Right lobe of liver (tissue), 6 donors: Measurements from ENCODE around the gene MAPK12. TPM values are rescaled to one million over a fixed set of nuclear protein-coding genes. Genes with fewer than 3 reads are reported as not detected.
A peak's percentile ranks its signal among the peaks of the same experiment; 100 is the strongest.

Experiments
- ATAC-seq, 4 donors: fragments of 200-7000 bp; cut with Tn5 transposase; one replicate each; pipeline ENCODE4 v1.9.1; 2020; ENCODE audit warnings: mild to moderate bottlenecking in 4 of 4, moderate library complexity in 4 of 4
- DNase-seq, 3 donors: peaks; one replicate each; pipeline ENCODE4 v3.0.0-alpha.2; 2020
- H3K27ac ChIP-seq, 3 donors: fragments of 200-600 bp; one replicate each; pipeline ENCODE4 v1.8.0; 2022
- H3K27me3 ChIP-seq, 2 donors: fragments of 200-600 bp; one replicate each; pipeline ENCODE4 v1.8.0; 2022
- H3K36me3 ChIP-seq, 4 donors: fragments of 200-600 bp; sonication (generic) in 1 of 4; one replicate each; pipeline versions ENCODE4 v1.5.1 to v1.8.0; 2017 to 2022; ENCODE audit warnings: control low read depth in 1 of 4
- H3K4me1 ChIP-seq, 4 donors: fragments of 200-600 bp; sonication (generic) in 1 of 4; one replicate each; pipeline versions ENCODE4 v1.5.1 to v1.8.0; 2017 to 2022; ENCODE audit warnings: control low read depth in 1 of 4
- H3K4me3 ChIP-seq, 3 donors: fragments of 200-600 bp; one replicate each; pipeline ENCODE4 v1.8.0; 2022
- H3K9me3 ChIP-seq, 4 donors: fragments of 200-600 bp; sonication (generic) in 1 of 4; one replicate each; pipeline versions ENCODE4 v1.5.1 to v1.8.0; 2017 to 2022; ENCODE audit warnings: control low read depth in 1 of 4
- POLR2A ChIP-seq: fragments of 450-650 bp; IDR thresholded peaks from one replicate; pipeline ENCODE4 v1.6.1; 2017; ENCODE audit warnings: antibody characterized with exemption, mild to moderate bottlenecking
- WGBS: methylation state at CpG from one replicate; pipeline ENCODE4 v1.1.6; 2018; ENCODE audit warnings: low coverage, low lambda C conversion rate; ENCODE audit not compliant: insufficient coverage; ENCODE audit errors: missing lambda C conversion rate; 5-methylcytosine and 5-hydroxymethylcytosine counted together
- intact Hi-C, 2 donors: fragments of 100-400 bp; cut with DNase I; formaldehyde crosslinking; loops; one replicate each; pipeline versions ENCODE4 v1.11.2 to v1.14.1; 2022
- total RNA-seq, 6 experiments: library from RNA; depleted of rRNA in 2 of 6; stranded (reverse); fragments of >200 nt in 2 of 6; fragmentation: NEBNext Ultra II Directional in 3 of 6; extraction: Animal tissue kit (Norgen Biotek cat#: 25700) in 3 of 6; gene quantifications; one replicate each; pipeline versions ENCODE4 v1.1.0 to v1.2.4, GENCODE V29; 2016 to 2023
- TF ChIP-seq, protein P1 (sequence below), 4 donors: fragments of 200-600 bp in 3 of 4; fragments of 450-650 bp in 1 of 4; IDR thresholded peaks; one replicate each; pipeline versions ENCODE4 v1.5.1 to v1.8.0; 2016 to 2022; ENCODE audit warnings: antibody characterized with exemption in 4 of 4, mild to moderate bottlenecking in 2 of 4
- donor health status: DM: no; HTN: yes; CAD: no.
- donor health status: DM: no; HTN: no; CAD: no.
- donor health status: DM: no; HTN: no; CAD: no.
- donor health status: DM: no; HTN: yes; CAD: no.
- donor health status: DM: no; HTN: yes; CAD: no.

Gene MAPK12
- total RNA-seq, 6 experiments from 2014 or later: 2.1 to 7.6 (median 3.6) TPM

GRCh38 chr22:50305923-50306566 is 44.6 kb upstream of the MAPK12 start:
- H3K27ac ChIP-seq: peak overlapping the region; percentile 60 to 89 (median 73)
- no peak for TF ChIP-seq POLR2A
- TF ChIP-seq, protein P1, sequence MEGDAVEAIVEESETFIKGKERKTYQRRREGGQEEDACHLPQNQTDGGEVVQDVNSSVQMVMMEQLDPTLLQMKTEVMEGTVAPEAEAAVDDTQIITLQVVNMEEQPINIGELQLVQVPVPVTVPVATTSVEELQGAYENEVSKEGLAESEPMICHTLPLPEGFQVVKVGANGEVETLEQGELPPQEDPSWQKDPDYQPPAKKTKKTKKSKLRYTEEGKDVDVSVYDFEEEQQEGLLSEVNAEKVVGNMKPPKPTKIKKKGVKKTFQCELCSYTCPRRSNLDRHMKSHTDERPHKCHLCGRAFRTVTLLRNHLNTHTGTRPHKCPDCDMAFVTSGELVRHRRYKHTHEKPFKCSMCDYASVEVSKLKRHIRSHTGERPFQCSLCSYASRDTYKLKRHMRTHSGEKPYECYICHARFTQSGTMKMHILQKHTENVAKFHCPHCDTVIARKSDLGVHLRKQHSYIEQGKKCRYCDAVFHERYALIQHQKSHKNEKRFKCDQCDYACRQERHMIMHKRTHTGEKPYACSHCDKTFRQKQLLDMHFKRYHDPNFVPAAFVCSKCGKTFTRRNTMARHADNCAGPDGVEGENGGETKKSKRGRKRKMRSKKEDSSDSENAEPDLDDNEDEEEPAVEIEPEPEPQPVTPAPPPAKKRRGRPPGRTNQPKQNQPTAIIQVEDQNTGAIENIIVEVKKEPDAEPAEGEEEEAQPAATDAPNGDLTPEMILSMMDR (IDR thresholded peaks at IDR 0.05): no peak
- H3K36me3 ChIP-seq: no peaks in the 10 kb centered on the region
- DNase-seq: peak; percentile 86 to 90 (median 89)
- H3K27me3 ChIP-seq: no peaks in the 10 kb centered on the region
- no peaks in the 10 kb centered on the region for H3K9me3 ChIP-seq
- intact Hi-C loops: no loop called here
- H3K4me3 ChIP-seq: peak overlapping the region; percentile 71 to 91 (median 88)
- peaks cover 0 to 46% (median 19%) of the 10 kb centered on the region in 4 donors for H3K4me1 ChIP-seq
- WGBS: 1% methylated on average over 10 of the region's 21 CpGs
- ATAC-seq: peak; percentile 47 to 63 (median 56)

- ATAC-seq (peak in 2 of 4 donors; percentile 0 to 10), DNase-seq (no peak)
- 41% methylated on average over 4 of the region's 14 CpGs for WGBS
Observed at GRCh38 chr22:50305393-50305922, 44.0 kb upstream of the MAPK12 start.

GRCh38 chr22:50304528-50305392 is 43.3 kb upstream of the MAPK12 start:
- DNase-seq: no peak
- ATAC-seq: peak in 1 of 4 donors; percentile 0
- WGBS: 45% methylated on average over 3 of the region's 22 CpGs
- Histone ChIP-seq H3K9me3 (no peaks in the 10 kb centered on the region), H3K4me3 (peak overlapping the region; percentile 71 to 91 (median 88)), H3K36me3 (no peaks in the 10 kb centered on the region), H3K27me3 (no peaks in the 10 kb centered on the region), H3K4me1 (peaks cover 0 to 56% (median 24%) of the 10 kb centered on the region in 4 donors), H3K27ac (peak overlapping the region; percentile 31 to 89 (median 73))
- intact Hi-C loops: no loop called here
- TF ChIP-seq POLR2A: no peak
- TF ChIP-seq, protein P1 (IDR thresholded peaks at IDR 0.05): no peak

More at GRCh38 chr22:50305393-50305922, 44.0 kb upstream of the MAPK12 start:
- H3K9me3 ChIP-seq: no peaks in the 10 kb centered on the region
- intact Hi-C loops: no loop called here
- no peaks in the 10 kb centered on the region for H3K36me3 ChIP-seq
- peaks cover 0 to 50% (median 22%) of the 10 kb centered on the region in 4 donors for H3K4me1 ChIP-seq
- TF ChIP-seq POLR2A: no peak
- TF ChIP-seq, protein P1 (IDR thresholded peaks at IDR 0.05): no peak
- H3K27me3 ChIP-seq: no peaks in the 10 kb centered on the region
- H3K4me3 ChIP-seq: peak overlapping the region; percentile 71 to 91 (median 88)
- peak overlapping the region; percentile 60 to 89 (median 73) for H3K27ac ChIP-seq

DNA sequence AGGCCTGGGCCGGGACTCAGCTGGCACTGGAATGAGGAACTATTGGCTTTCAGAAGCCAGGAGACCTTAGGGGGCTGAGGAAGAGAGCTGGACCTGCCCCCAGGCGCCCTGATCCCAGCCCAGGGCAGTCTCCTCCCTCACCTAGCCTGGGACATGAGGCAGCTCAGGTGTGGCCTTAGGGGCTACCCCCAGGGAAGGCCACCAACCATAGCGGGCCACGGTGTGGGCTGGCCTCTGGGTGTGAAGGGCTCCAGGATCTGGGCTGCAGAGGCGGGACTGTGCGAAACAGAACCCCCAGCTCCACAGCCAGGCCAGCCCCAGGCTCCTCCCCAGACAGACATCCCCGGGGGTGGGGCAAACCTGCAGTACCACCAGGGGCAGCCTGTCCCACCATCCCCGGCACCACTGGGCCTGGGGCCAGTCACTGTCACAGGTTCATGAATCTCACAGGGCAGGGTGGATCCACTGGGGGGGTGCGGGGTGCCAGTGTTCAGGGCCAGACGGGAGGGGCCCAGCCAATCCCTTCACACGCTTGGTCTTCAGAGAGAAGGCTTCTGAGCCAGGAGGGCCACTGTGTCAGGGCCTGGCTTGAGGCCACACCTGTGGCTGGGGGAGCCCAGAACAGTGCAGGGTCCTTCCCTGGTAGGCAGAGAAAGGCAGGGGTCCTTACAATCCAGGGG is 42.5 kb upstream of the MAPK12 start:
- H3K36me3 ChIP-seq: no peaks in the 10 kb centered on the region
- intact Hi-C loops: no loop called here
- peak; percentile 70 to 82 (median 77) for DNase-seq
- peak overlapping the region; percentile 31 to 63 (median 40) for H3K27ac ChIP-seq
- no peaks in the 10 kb centered on the region for H3K9me3 ChIP-seq
- 26% methylated on average over 5 of the region's 11 CpGs for WGBS
- ATAC-seq: peak in 1 of 4 donors; percentile 41
- peaks cover 0 to 60% (median 24%) of the 10 kb centered on the region in 4 donors for H3K4me1 ChIP-seq
- no peak overlapping the region for H3K4me3 ChIP-seq
- TF ChIP-seq POLR2A: no peak
- TF ChIP-seq, protein P1 (IDR thresholded peaks at IDR 0.05): no peak
- no peaks in the 10 kb centered on the region for H3K27me3 ChIP-seq
